Breast epithelium (tissue), 4 donors: Measurements from ENCODE around the gene DEFB132. TPM values are rescaled to one million over a fixed set of nuclear protein-coding genes. Genes with fewer than 3 reads are reported as not detected.

Experiments used
- DNase-seq, 2 donors: peaks; one replicate each; pipeline ENCODE4 v3.0.0-alpha.2; 2019; ENCODE audit warnings: low spot score in 2 of 2
- H3K27ac ChIP-seq, 2 donors: fragments of 200-600 bp; sonication (generic) in 1 of 2; one replicate each; pipeline ENCODE4 v1.5.1; 2016 to 2019; ENCODE audit warnings: mild to moderate bottlenecking in 1 of 2
- H3K27me3 ChIP-seq, 2 donors: fragments of 200-600 bp; sonication (generic) in 1 of 2; one replicate each; pipeline versions ENCODE4 v1.5.1 to v1.6.0; 2017 to 2019; ENCODE audit warnings: control low read depth in 1 of 2, mild to moderate bottlenecking in 1 of 2
- H3K36me3 ChIP-seq: fragments of 200-600 bp; one replicate; pipeline ENCODE4 v1.5.1; 2019
- H3K4me1 ChIP-seq, 2 donors: fragments of 200-600 bp; sonication (generic); one replicate each; pipeline ENCODE4 v1.5.1; 2016 to 2019; ENCODE audit warnings: control low read depth in 1 of 2
- H3K4me3 ChIP-seq, 3 donors: fragments of 200-600 bp; sonication (generic); 1 replicate in 2 of 3; 2 replicates in 1 of 3; pipeline ENCODE4 v1.5.1; 2016 to 2019; ENCODE audit warnings: mild to moderate bottlenecking in 3 of 3, moderate library complexity in 2 of 3
- H3K9me3 ChIP-seq, 2 donors: fragments of 200-600 bp; sonication (generic) in 1 of 2; one replicate each; pipeline ENCODE4 v1.5.1; 2016 to 2019; ENCODE audit warnings: control low read depth in 1 of 2
- POLR2A ChIP-seq: fragments of 450-650 bp; IDR thresholded peaks from one replicate; pipeline ENCODE4 v1.6.1; 2016; ENCODE audit warnings: antibody characterized with exemption, mild to moderate bottlenecking, moderate library complexity
- POLR2AphosphoS5 ChIP-seq, 3 donors: sonication (generic); formaldehyde crosslinking; IDR thresholded peaks; one replicate each; pipeline ENCODE4 v1.6.1; 2017; ENCODE audit warnings: antibody characterized with exemption in 3 of 3
- intact Hi-C: fragments of 100-400 bp; cut with DNase I; formaldehyde crosslinking; loops from one replicate; pipeline ENCODE4 v1.15.1; 2023; ENCODE audit warnings: low total_unique reads
- total RNA-seq, 3 donors: library from RNA; depleted of rRNA; stranded (reverse); fragments of >200 nt; gene quantifications; one replicate each; pipeline ENCODE4 v1.1.0, GENCODE V29; 2016
- TF ChIP-seq, protein P1 (sequence below), 3 donors: fragments of 450-650 bp; IDR thresholded peaks; one replicate each; pipeline ENCODE4 v1.5.1; 2016 to 2017; ENCODE audit warnings: antibody characterized with exemption in 3 of 3, mild to moderate bottlenecking in 3 of 3, moderate library complexity in 3 of 3

DEFB132 gene
- total RNA-seq, 3 donors from 2014 or later, result 0.29 to 0.96 (median 0.33) TPM

DNA sequence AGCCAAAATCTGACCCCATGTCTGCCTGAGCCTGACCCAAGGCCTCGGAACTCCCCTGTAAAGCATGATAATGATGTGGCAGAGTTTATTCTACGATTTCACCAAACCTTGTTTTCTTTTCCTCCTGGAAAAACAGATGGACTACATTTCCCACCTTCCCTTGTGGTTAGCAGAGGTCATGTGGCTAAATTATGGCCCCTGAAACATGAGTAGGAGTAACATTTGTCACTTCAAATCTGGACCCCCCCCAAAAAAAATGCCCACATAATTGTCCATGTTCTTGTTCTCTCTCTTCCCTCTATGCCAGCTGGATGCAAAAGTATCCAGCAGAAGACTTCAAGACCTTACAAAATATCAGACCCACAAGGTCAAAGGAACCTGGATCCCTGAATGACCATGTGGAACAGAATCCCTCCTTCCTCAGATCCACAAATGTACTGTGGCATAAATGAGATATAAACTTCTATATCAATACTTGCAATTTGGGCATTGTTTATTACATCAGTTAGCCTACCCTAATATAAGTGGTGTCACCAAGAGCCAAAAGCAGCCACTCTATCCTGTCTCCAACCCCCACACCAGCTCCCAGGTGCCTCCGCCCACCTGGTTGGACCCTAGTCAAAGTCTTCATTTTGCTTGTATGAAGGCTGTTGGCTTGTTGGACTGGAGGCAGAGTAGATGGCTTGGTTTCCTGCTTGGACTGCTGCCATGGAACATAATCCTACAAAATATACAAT lies 31.6 kb downstream of the DEFB132 start:
- intact Hi-C loops, result no loop called here
- no peaks in the 10 kb centered on the region for H3K4me1 ChIP-seq
- TF ChIP-seq POLR2A, result no peak
- no peak for TF ChIP-seq POLR2AphosphoS5 (IDR thresholded peaks at IDR 0.05)
- TF ChIP-seq, protein P1, sequence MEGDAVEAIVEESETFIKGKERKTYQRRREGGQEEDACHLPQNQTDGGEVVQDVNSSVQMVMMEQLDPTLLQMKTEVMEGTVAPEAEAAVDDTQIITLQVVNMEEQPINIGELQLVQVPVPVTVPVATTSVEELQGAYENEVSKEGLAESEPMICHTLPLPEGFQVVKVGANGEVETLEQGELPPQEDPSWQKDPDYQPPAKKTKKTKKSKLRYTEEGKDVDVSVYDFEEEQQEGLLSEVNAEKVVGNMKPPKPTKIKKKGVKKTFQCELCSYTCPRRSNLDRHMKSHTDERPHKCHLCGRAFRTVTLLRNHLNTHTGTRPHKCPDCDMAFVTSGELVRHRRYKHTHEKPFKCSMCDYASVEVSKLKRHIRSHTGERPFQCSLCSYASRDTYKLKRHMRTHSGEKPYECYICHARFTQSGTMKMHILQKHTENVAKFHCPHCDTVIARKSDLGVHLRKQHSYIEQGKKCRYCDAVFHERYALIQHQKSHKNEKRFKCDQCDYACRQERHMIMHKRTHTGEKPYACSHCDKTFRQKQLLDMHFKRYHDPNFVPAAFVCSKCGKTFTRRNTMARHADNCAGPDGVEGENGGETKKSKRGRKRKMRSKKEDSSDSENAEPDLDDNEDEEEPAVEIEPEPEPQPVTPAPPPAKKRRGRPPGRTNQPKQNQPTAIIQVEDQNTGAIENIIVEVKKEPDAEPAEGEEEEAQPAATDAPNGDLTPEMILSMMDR (IDR thresholded peaks at IDR 0.05), result no peak
- no peak overlapping the region for H3K27ac ChIP-seq
- H3K27me3 ChIP-seq, result no peaks in the 10 kb centered on the region
- peak overlapping the region in 1 of 3 donors; percentile 67 for H3K4me3 ChIP-seq
- H3K9me3 ChIP-seq, result no peaks in the 10 kb centered on the region
- no peak for DNase-seq
- no peaks in the 10 kb centered on the region for H3K36me3 ChIP-seq

DNA sequence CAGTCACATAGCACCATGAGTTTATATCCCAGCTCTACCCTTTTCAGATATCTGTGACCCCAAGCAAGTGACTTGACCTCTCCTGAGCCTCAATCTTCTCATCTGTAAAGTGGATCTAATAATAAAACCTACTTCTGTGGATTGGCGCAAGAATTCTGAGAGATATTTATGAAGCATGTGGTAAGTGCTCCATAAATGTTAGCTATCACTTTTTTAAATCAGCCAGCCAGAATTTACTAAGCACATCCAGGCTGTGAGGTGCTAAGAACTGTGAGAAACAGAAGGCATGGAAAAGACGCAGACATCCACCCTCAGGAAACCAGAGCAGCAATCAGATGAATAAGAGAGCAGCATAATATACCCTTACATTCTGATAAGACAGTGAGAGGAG lies 32.2 kb downstream of the DEFB132 start:
- DNase-seq, result no peak
- intact Hi-C loops, result no loop called here
- peak overlapping the region; percentile 59 to 70 (median 67) for H3K4me3 ChIP-seq
- no peaks in the 10 kb centered on the region for H3K4me1 ChIP-seq
- no peaks in the 10 kb centered on the region for H3K27me3 ChIP-seq
- no peaks in the 10 kb centered on the region for H3K36me3 ChIP-seq
- H3K9me3 ChIP-seq, result no peaks in the 10 kb centered on the region
- TF ChIP-seq, protein P1 (IDR thresholded peaks at IDR 0.05), result no peak
- TF ChIP-seq POLR2AphosphoS5 (IDR thresholded peaks at IDR 0.05) (no peak), POLR2A (no peak)
- H3K27ac ChIP-seq, result peak overlapping the region; percentile 87

DNA sequence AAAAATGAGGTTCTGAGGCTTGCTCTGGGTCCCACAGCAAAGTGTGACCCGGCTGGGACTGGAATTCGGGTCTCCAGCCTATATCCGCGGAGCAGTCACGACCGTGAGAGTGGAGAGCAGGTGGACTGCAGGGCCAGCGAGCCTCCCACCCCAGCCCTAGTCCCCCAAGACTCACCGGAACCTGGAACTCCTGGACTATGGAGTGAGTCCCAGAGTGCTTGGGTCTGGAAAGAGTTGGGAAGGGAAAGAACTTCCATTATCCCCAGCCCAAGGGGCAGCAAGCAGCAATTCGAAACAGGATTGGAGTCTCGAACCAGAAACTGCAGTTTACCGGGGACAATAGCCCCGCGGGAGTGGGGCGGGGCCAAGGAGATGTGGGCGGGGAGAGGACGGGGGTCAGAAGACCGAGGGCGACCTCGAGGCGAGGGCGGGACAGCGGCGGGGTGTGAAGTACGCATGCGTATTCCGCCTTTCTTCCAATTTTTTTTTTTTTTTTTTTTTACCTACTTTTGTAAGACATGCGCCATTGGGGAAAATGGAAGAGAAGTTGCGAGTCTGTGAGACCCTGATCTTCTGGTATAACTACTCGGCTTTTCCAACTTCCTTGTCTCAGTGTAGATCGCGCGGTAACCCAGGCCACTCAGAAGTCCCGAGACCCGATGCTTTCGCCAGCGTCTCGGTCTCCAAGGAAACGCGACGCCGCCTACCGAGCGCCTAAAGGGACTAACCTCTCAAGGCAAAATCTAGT lies 32.7 kb downstream of the DEFB132 start, which contains the start of gene C20orf96:
TSS of gene C20orf96 (minus strand) at position 667 of the 748 bp plus-strand sequence. CDS start at position 527, 140 bp downstream.
- peak within 1 kb of the TSS; percentile 87 for H3K27ac ChIP-seq
- intact Hi-C loops, result no loop called here
- H3K4me1 ChIP-seq, result no peaks in the 10 kb centered on the region
- peak within 1 kb of the TSS; percentile 59 to 70 (median 67) for H3K4me3 ChIP-seq
- TF ChIP-seq POLR2AphosphoS5 (IDR thresholded peaks at IDR 0.05), result peak in 2 of 3 donors; percentile 10 to 28
- no peak for TF ChIP-seq POLR2A
- TF ChIP-seq, protein P1 (IDR thresholded peaks at IDR 0.05), result peak in 2 of 3 donors; percentile 41 to 51
- H3K36me3 ChIP-seq, result no peaks in the 10 kb centered on the region
- DNase-seq, result peak; percentile 81 to 92
- H3K9me3 ChIP-seq, result no peaks in the 10 kb centered on the region
- H3K27me3 ChIP-seq, result no peaks in the 10 kb centered on the region

DNA sequence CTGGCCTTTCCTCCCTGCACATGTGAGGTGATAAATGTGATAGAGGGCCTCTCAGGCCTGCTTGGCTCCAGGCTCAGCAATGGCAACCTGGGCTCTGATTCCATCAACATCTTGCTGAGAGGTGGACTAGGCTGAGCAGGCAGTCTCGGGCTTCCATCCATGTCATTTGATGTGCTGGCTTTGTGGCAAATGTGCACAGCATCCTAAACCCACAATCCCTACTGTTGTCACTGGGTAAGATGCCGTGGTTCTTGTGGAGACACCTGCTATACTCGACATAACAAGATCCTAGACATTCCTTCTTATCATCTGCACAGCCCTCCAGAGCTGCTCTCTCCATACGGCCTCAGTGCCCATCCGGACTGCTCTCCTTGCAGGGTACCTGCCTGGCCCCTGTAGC lies 37.1 kb downstream of the DEFB132 start:
- H3K27me3 ChIP-seq, result no peaks in the 10 kb centered on the region
- DNase-seq, result no peak
- no peak overlapping the region for H3K4me3 ChIP-seq
- TF ChIP-seq, protein P1 (IDR thresholded peaks at IDR 0.05), result no peak
- TF ChIP-seq POLR2A (no peak), POLR2AphosphoS5 (IDR thresholded peaks at IDR 0.05) (no peak)
- intact Hi-C loops, result no loop called here
- H3K9me3 ChIP-seq, result no peaks in the 10 kb centered on the region
- peaks cover 4 to 11% of the 10 kb centered on the region in 2 donors for H3K4me1 ChIP-seq
- no peaks in the 10 kb centered on the region for H3K36me3 ChIP-seq
- no peak overlapping the region for H3K27ac ChIP-seq

DNA sequence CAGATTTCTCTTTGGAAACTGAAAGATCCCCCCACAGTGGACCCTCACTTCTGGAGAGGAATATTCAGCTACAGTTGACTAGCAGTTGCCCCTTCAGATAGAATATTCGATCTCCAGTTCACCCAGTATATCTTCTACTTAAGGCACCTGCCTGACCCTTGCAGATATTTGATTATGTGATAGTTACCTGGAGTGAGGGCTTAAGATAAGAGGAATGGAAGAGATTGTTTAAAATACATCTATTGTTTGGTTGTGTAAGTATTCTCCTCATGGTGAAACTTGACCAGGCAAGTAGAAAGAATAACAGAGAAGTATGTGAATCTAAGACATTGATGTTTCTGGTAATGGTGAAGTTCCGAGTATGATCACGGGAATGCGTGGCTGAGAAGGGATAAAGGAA lies 38.3 kb downstream of the DEFB132 start:
- no peaks in the 10 kb centered on the region for H3K27me3 ChIP-seq
- H3K36me3 ChIP-seq, result no peaks in the 10 kb centered on the region
- intact Hi-C loops, result no loop called here

More for the DNA sequence above, 38.3 kb downstream of the DEFB132 start:
- Histone ChIP-seq H3K4me1 (peaks cover 4 to 19% of the 10 kb centered on the region in 2 donors), H3K27ac (no peak overlapping the region), H3K4me3 (no peak overlapping the region), H3K9me3 (no peaks in the 10 kb centered on the region)
- TF ChIP-seq POLR2AphosphoS5 (IDR thresholded peaks at IDR 0.05), result no peak
- TF ChIP-seq, protein P1 (IDR thresholded peaks at IDR 0.05), result no peak
- TF ChIP-seq POLR2A, result no peak
- DNase-seq, result no peak
